GM19468 (cell line): ENCODE data around the gene MYO5B.

Experiments used
- ATAC-seq: cut with Tn5 transposase; IDR thresholded peaks from one replicate; pipeline ENCODE4 v1.9.1; 2021; ENCODE audit warnings: mild to moderate bottlenecking, moderate library complexity, moderate number of reproducible peaks; ENCODE audit not compliant: unreplicated experiment; ENCODE audit errors: extremely low read depth

The MYO5B gene

GRCh38 chr18:49874238-49874637 lies 320.7 kb downstream of the MYO5B start:
- ATAC-seq, result no peak

GRCh38 chr18:49869354-49869753 lies 325.6 kb downstream of the MYO5B start:
- ATAC-seq, result no peak

GRCh38 chr18:49866680-49867079 lies 328.3 kb downstream of the MYO5B start:
- ATAC-seq, result no peak

GRCh38 chr18:49865401-49865800 lies 329.5 kb downstream of the MYO5B start:
- ATAC-seq, result no peak

- no peak for ATAC-seq
Observed at GRCh38 chr18:49863769-49864621, 331.0 kb downstream of the MYO5B start.

GRCh38 chr18:49862656-49863385 lies 332.1 kb downstream of the MYO5B start:
- no peak for ATAC-seq

GRCh38 chr18:49861659-49862058 lies 333.3 kb downstream of the MYO5B start:
- ATAC-seq, result no peak

GRCh38 chr18:49859725-49860124 lies 335.2 kb downstream of the MYO5B start:
- no peak for ATAC-seq

GRCh38 chr18:49859021-49859359 lies 336.0 kb downstream of the MYO5B start:
- no peak for ATAC-seq

- ATAC-seq, result no peak
Observed at GRCh38 chr18:49858309-49859020, 336.5 kb downstream of the MYO5B start.

- no peak for ATAC-seq
Observed at GRCh38 chr18:49857708-49858107, 337.2 kb downstream of the MYO5B start.

GRCh38 chr18:49856496-49856895 lies 338.5 kb downstream of the MYO5B start:
- ATAC-seq, result no peak

GRCh38 chr18:49855711-49856415 lies 339.1 kb downstream of the MYO5B start:
- no peak for ATAC-seq

- no peak for ATAC-seq
Observed at GRCh38 chr18:49854681-49855080, 340.3 kb downstream of the MYO5B start.

GRCh38 chr18:49853436-49853835 lies 341.5 kb downstream of the MYO5B start:
- ATAC-seq, result no peak

- ATAC-seq, result no peak
Observed at GRCh38 chr18:49853011-49853410, 341.9 kb downstream of the MYO5B start.

GRCh38 chr18:49851624-49852023 lies 343.3 kb downstream of the MYO5B start:
- no peak for ATAC-seq

GRCh38 chr18:49850636-49851035 lies 344.3 kb downstream of the MYO5B start:
- no peak for ATAC-seq

GRCh38 chr18:49849331-49850217 lies 345.4 kb downstream of the MYO5B start:
- no peak for ATAC-seq
